Ishikawa (cell line): ENCODE data around the gene SDK1.

Experiments
- CEBPB ChIP-seq: IDR thresholded peaks from 2 replicates; pipeline ENCODE4 v1.6.1; 2012
- CREB1 ChIP-seq: IDR thresholded peaks from 2 replicates; pipeline ENCODE4 v1.6.1; 2012; ENCODE audit warnings: low read depth
- EGR1 ChIP-seq: IDR thresholded peaks from 2 replicates; pipeline ENCODE4 v1.6.1; 2012
- MAX ChIP-seq: IDR thresholded peaks from 2 replicates; pipeline ENCODE4 v1.6.1; 2012
- NFIC ChIP-seq: IDR thresholded peaks from 2 replicates; pipeline ENCODE4 v1.6.1; 2012
- TAF1 ChIP-seq: IDR thresholded peaks from 2 replicates; pipeline ENCODE4 v1.6.1; 2012; ENCODE audit warnings: low read depth, mild to moderate bottlenecking
- USF1 ChIP-seq: IDR thresholded peaks from 2 replicates; pipeline ENCODE4 v1.6.1; 2012
- YY1 ChIP-seq: IDR thresholded peaks from 2 replicates; pipeline ENCODE4 v1.6.1; 2012; ENCODE audit warnings: low read depth

DNA sequence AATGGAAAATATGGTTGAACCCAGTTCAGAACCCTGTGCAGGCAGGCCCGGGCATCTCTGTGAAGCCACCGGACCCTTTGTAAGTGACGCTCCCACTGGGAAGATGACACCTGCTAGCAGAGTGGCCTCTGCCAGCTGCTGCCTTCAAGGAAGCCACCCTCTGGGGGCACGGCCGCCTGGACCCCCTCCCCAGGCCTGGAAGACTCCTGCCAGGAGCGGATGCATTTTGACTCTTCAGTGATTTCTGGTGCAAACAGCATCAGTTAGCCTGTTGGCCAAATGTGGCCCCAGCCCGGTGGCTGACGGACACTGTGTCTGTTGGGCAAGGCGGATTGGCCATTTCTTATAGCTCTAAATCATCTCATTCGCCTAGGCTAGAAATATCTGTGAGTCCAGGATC, 867.0 kb downstream of the SDK1 start:
- TF ChIP-seq MAX = no peak
- no peak for TF ChIP-seq CREB1
- no peak for TF ChIP-seq EGR1
- TF ChIP-seq USF1 = no peak
- no peak for TF ChIP-seq YY1
- no peak for TF ChIP-seq TAF1
- no peak for TF ChIP-seq CEBPB
- TF ChIP-seq NFIC = no peak
